OCI-LY1 (cell line): Measurements from ENCODE around the gene PRTG.

Experiments used
- H2AFZ ChIP-seq: fragments of 200-600 bp; sonication (generic), shearing (Covaris generic); 2 replicates; pipeline ENCODE4 v1.6.0; 2014; ENCODE audit warnings: antibody characterized with exemption, mild to moderate bottlenecking, low read length
- H3F3A ChIP-seq: fragments of 200-600 bp; sonication (generic), shearing (Covaris generic); 2 replicates; pipeline ENCODE4 v1.6.0; 2014; ENCODE audit warnings: mild to moderate bottlenecking, antibody characterized with exemption, low read length, moderate library complexity; ENCODE audit not compliant: insufficient read depth
- H3K27ac ChIP-seq: fragments of 200-600 bp; sonication (generic); 2 replicates; pipeline ENCODE4 v1.5.1; 2014; ENCODE audit warnings: low read length, mixed run types, mild to moderate bottlenecking, low read depth; ENCODE audit not compliant: poor library complexity, severe bottlenecking
- H3K27me3 ChIP-seq: fragments of 200-600 bp; sonication (generic); 2 replicates; pipeline ENCODE4 v1.6.0; 2014; ENCODE audit warnings: antibody characterized with exemption, mild to moderate bottlenecking, low read length, moderate library complexity; ENCODE audit not compliant: insufficient read depth
- H3K36me3 ChIP-seq: fragments of 200-600 bp; sonication (generic); 2 replicates; pipeline ENCODE4 v1.6.1; 2014; ENCODE audit warnings: mild to moderate bottlenecking, antibody characterized with exemption, low read length, moderate library complexity, mixed read lengths; ENCODE audit not compliant: insufficient read depth
- H3K4me1 ChIP-seq: fragments of 200-600 bp; sonication (generic); 2 replicates; pipeline ENCODE4 v1.5.1; 2014; ENCODE audit warnings: mild to moderate bottlenecking, low read length, moderate library complexity; ENCODE audit not compliant: insufficient read depth, severe bottlenecking
- H3K4me2 ChIP-seq: fragments of 200-600 bp; sonication (generic), shearing (Covaris generic); 2 replicates; pipeline ENCODE4 v1.6.1; 2014; ENCODE audit warnings: low read length
- H3K4me3 ChIP-seq: fragments of 200-600 bp; sonication (generic); 2 replicates; pipeline ENCODE4 v1.5.1; 2014; ENCODE audit warnings: low read length, low read depth, mild to moderate bottlenecking, mixed read lengths; ENCODE audit not compliant: poor library complexity, severe bottlenecking
- H3K79me2 ChIP-seq: fragments of 200-600 bp; shearing (Covaris generic); 2 replicates; pipeline ENCODE4 v1.6.1; 2016; ENCODE audit warnings: mixed run types, low read length, mixed read lengths; ENCODE audit not compliant: insufficient read depth
- H3K9ac ChIP-seq: fragments of 200-600 bp; sonication (generic), shearing (Covaris generic); 2 replicates; pipeline ENCODE4 v1.6.1; 2014; ENCODE audit warnings: mild to moderate bottlenecking, low read length, mixed read lengths
- H3K9me2 ChIP-seq: fragments of 200-600 bp; sonication (generic), shearing (Covaris generic); 2 replicates; pipeline ENCODE4 v1.6.1; 2014; ENCODE audit warnings: low read depth, mild to moderate bottlenecking, low read length, mixed read lengths
- H3K9me3 ChIP-seq: fragments of 200-600 bp; shearing (Covaris generic); 2 replicates; pipeline ENCODE4 v1.6.1; 2014; ENCODE audit warnings: low read length, mixed read lengths
- H4K20me1 ChIP-seq: fragments of 200-600 bp; sonication (generic), shearing (Covaris generic); 2 replicates; pipeline ENCODE4 v1.6.0; 2016; ENCODE audit warnings: mild to moderate bottlenecking, low read length; ENCODE audit not compliant: insufficient read depth
- EZH2 ChIP-seq: fragments of 200-600 bp; sonication (generic), shearing (Covaris generic); IDR thresholded peaks from 2 replicates; pipeline ENCODE4 v1.8.0; 2017; ENCODE audit warnings: borderline replicate concordance, mixed run types, mild to moderate bottlenecking, antibody characterized with exemption, low read length, moderate library complexity, mixed read lengths
- TF ChIP-seq, protein P1 (sequence below): fragments of 200-600 bp; sonication (generic), shearing (Covaris generic); IDR thresholded peaks from 2 replicates; pipeline ENCODE4 v1.5.1; 2017; ENCODE audit warnings: mild to moderate bottlenecking, antibody characterized with exemption, low read length, moderate library complexity, mixed read lengths

The PRTG gene

DNA sequence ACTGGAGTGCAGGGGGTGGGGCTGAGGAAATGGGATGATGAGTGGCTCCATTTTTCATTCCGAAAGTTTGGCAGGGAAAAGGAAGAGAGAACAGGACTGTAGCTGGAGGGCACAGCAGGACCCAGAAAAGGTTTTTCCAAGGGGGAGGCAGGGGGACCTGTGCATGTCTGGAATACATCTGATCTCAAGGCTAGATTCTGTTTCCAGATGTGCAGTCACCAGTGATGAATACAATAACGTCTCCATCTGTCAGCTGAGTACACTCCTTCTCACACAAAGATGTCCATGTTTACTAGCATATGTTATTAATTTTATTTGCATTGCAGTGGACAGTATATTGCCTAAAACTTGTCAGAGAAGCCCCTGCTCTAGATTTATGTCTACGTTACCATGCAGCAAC lies 39.9 kb upstream of the PRTG start:
- Histone ChIP-seq H4K20me1 (no peaks in the 10 kb centered on the region), H3K9ac (no peak overlapping the region), H3K27me3 (no peaks in the 10 kb centered on the region), H3K4me3 (no peak overlapping the region), H3K9me2 (no peaks in the 10 kb centered on the region), H3K4me1 (no peaks in the 10 kb centered on the region), H3K36me3 (no peaks in the 10 kb centered on the region), H2AFZ (no peak overlapping the region), H3K79me2 (no peaks in the 10 kb centered on the region), H3K27ac (no peak overlapping the region), H3K9me3 (no peaks in the 10 kb centered on the region), H3K4me2 (no peak overlapping the region), H3F3A (no peaks in the 10 kb centered on the region)
- TF ChIP-seq, protein P1, sequence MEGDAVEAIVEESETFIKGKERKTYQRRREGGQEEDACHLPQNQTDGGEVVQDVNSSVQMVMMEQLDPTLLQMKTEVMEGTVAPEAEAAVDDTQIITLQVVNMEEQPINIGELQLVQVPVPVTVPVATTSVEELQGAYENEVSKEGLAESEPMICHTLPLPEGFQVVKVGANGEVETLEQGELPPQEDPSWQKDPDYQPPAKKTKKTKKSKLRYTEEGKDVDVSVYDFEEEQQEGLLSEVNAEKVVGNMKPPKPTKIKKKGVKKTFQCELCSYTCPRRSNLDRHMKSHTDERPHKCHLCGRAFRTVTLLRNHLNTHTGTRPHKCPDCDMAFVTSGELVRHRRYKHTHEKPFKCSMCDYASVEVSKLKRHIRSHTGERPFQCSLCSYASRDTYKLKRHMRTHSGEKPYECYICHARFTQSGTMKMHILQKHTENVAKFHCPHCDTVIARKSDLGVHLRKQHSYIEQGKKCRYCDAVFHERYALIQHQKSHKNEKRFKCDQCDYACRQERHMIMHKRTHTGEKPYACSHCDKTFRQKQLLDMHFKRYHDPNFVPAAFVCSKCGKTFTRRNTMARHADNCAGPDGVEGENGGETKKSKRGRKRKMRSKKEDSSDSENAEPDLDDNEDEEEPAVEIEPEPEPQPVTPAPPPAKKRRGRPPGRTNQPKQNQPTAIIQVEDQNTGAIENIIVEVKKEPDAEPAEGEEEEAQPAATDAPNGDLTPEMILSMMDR, result no peak
- TF ChIP-seq EZH2, result no peak

- no peak for TF ChIP-seq EZH2
- TF ChIP-seq, protein P1, result no peak
- H3F3A ChIP-seq, result no peaks in the 10 kb centered on the region
- no peaks in the 10 kb centered on the region for H3K4me1 ChIP-seq
- H3K9me2 ChIP-seq, result no peaks in the 10 kb centered on the region
- H3K27ac ChIP-seq, result no peak overlapping the region
- H3K79me2 ChIP-seq, result no peaks in the 10 kb centered on the region
- H4K20me1 ChIP-seq, result no peaks in the 10 kb centered on the region
- H3K4me3 ChIP-seq, result no peak overlapping the region
- H3K36me3 ChIP-seq, result no peaks in the 10 kb centered on the region
- H3K4me2 ChIP-seq, result no peak overlapping the region
- H2AFZ ChIP-seq, result no peak overlapping the region
- no peak overlapping the region for H3K9ac ChIP-seq
- no peaks in the 10 kb centered on the region for H3K27me3 ChIP-seq
- H3K9me3 ChIP-seq, result no peaks in the 10 kb centered on the region
Observed at GRCh38 chr15:55780292-55780691, 37.3 kb upstream of the PRTG start.

GRCh38 chr15:55778932-55779331 lies 36.0 kb upstream of the PRTG start:
- Histone ChIP-seq H3K36me3 (no peaks in the 10 kb centered on the region), H3K27me3 (no peaks in the 10 kb centered on the region), H3F3A (no peaks in the 10 kb centered on the region), H3K4me2 (no peak overlapping the region), H3K9ac (no peak overlapping the region), H3K27ac (no peak overlapping the region), H3K79me2 (no peaks in the 10 kb centered on the region), H3K9me3 (no peaks in the 10 kb centered on the region), H3K9me2 (no peaks in the 10 kb centered on the region), H3K4me1 (no peaks in the 10 kb centered on the region), H3K4me3 (no peak overlapping the region), H4K20me1 (no peaks in the 10 kb centered on the region), H2AFZ (no peak overlapping the region)
- no peak for TF ChIP-seq EZH2
- TF ChIP-seq, protein P1, result no peak
